NB4 (cell line): ENCODE measurements around the gene KCNH3.
"Not testable (repeated sequence)": the region's sequence is repeated elsewhere in the genome, so short reads cannot be mapped to it uniquely, and the experiment has no call there.

Experiments
- DNase-seq: peaks from one replicate; pipeline ENCODE4 v3.0.0; 2010; ENCODE audit warnings: low read depth
- H3K4me3 ChIP-seq: one replicate; pipeline ENCODE4 v1.5.1; 2011; ENCODE audit warnings: mild to moderate bottlenecking, low read depth, low read length, moderate library complexity
- MAX ChIP-seq: IDR thresholded peaks from 2 replicates; pipeline ENCODE4 v1.6.1; 2011; ENCODE audit warnings: low read depth, low read length
- MYC ChIP-seq: IDR thresholded peaks from 2 replicates; pipeline ENCODE4 v1.6.1; 2011; ENCODE audit warnings: low read depth, low read length
- POLR2A ChIP-seq: IDR thresholded peaks from 2 replicates; pipeline ENCODE4 v1.6.1; 2011; ENCODE audit warnings: mild to moderate bottlenecking; ENCODE audit not compliant: insufficient read length; ENCODE audit errors: extremely low read depth
- TF ChIP-seq, protein P1 (sequence below): IDR thresholded peaks from one replicate; pipeline ENCODE4 v1.5.1; 2012; ENCODE audit warnings: low read depth, low read length

Gene KCNH3

GRCh38 chr12:49588281-49588680 is 49.5 kb downstream of the KCNH3 start:
- DNase-seq = no peak
- H3K4me3 ChIP-seq = no peak overlapping the region
- TF ChIP-seq MYC (no peak), MAX (no peak), POLR2A (no peak)
- TF ChIP-seq, protein P1, sequence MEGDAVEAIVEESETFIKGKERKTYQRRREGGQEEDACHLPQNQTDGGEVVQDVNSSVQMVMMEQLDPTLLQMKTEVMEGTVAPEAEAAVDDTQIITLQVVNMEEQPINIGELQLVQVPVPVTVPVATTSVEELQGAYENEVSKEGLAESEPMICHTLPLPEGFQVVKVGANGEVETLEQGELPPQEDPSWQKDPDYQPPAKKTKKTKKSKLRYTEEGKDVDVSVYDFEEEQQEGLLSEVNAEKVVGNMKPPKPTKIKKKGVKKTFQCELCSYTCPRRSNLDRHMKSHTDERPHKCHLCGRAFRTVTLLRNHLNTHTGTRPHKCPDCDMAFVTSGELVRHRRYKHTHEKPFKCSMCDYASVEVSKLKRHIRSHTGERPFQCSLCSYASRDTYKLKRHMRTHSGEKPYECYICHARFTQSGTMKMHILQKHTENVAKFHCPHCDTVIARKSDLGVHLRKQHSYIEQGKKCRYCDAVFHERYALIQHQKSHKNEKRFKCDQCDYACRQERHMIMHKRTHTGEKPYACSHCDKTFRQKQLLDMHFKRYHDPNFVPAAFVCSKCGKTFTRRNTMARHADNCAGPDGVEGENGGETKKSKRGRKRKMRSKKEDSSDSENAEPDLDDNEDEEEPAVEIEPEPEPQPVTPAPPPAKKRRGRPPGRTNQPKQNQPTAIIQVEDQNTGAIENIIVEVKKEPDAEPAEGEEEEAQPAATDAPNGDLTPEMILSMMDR = no peak

- TF ChIP-seq, protein P1 = no peak
- TF ChIP-seq MAX = no peak
- TF ChIP-seq POLR2A = no peak
- no peak for TF ChIP-seq MYC
- H3K4me3 ChIP-seq = no peak overlapping the region
- peak; percentile 28 for DNase-seq
Observed at GRCh38 chr12:49588721-49589516, 50.1 kb downstream of the KCNH3 start.

- DNase-seq = no peak
- TF ChIP-seq MYC (no peak), MAX (no peak), POLR2A (no peak)
- TF ChIP-seq, protein P1 = no peak
- no peak overlapping the region for H3K4me3 ChIP-seq
Observed at GRCh38 chr12:49598527-49598926, 59.7 kb downstream of the KCNH3 start.

- TF ChIP-seq MYC (no peak), MAX (no peak), POLR2A (no peak)
- TF ChIP-seq, protein P1 = no peak
- H3K4me3 ChIP-seq = no peak overlapping the region
- no peak for DNase-seq
Observed at GRCh38 chr12:49599961-49600360, 61.1 kb downstream of the KCNH3 start.

- no peak for DNase-seq
- H3K4me3 ChIP-seq = no peak overlapping the region
- TF ChIP-seq MYC = no peak
Observed at GRCh38 chr12:49603721-49604120, 64.9 kb downstream of the KCNH3 start.

DNA sequence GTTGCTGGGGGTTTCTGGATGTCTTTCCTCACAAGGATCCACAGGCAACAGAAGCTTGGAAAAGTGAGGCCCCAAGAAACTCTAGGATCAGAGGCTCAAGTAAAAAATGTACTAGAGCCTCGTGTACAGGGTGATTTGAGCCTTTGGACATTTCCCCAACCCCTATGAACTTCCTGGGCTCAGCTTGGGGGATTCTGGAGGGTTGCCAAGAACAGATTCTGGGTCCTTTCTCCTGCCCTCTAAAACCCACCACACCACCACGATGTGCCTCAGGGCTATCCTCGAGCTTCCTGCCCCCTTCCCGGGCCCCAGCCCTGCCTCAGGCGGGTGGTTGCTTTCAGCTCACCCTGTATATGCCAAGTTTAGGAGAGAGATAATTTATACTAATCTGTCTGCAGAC is 66.0 kb downstream of the KCNH3 start:
- H3K4me3 ChIP-seq = no peak overlapping the region
- DNase-seq = no peak
- TF ChIP-seq, protein P1 = no peak
- TF ChIP-seq MYC (no peak), POLR2A (no peak), MAX (no peak)

DNA sequence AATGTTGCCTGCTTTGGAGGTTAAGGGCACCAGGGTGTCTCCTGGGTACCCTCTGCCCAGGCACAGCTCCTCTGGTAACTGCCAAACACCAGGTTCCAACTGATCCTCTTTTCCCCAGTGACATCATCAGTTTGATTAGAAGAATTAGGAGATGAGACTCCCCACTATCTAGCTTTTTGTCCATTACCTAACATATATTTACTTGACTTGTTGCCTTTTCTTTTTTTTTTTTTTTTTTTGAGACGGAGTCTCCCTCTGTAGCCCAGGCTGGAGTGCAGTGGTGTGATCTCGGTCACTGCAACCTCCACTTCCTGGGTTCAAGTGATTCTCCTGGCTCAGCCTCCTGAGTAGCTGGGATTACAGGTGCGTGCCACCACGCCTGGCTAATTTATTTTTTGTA is 66.7 kb downstream of the KCNH3 start, which contains the start of gene FAM186B:
Gene FAM186B (minus strand): TSS at position 101 of the 400 bp plus-strand sequence. CDS start 162 bp downstream, outside the sequence.
- not testable (repeated sequence) for H3K4me3 ChIP-seq, DNase-seq
